ENCODE data around the gene ZRANB3.
"Not testable (repeated sequence)": the region's sequence is repeated elsewhere in the genome, so short reads cannot be mapped to it uniquely, and the experiment has no call there.

Gene ZRANB3

GRCh38 chr2:135169900-135170753, 360.9 kb downstream of the ZRANB3 start:
- DNase-seq: no peak

- no peak for DNase-seq
Measured at GRCh38 chr2:135168204-135168856, 362.7 kb downstream of the ZRANB3 start.

- no peak for DNase-seq
Measured at GRCh38 chr2:135167273-135167672, 363.7 kb downstream of the ZRANB3 start.

- DNase-seq: no peak
Measured at GRCh38 chr2:135164431-135164830, 366.6 kb downstream of the ZRANB3 start.

- DNase-seq: no peak
Measured at GRCh38 chr2:135163901-135164300, 367.1 kb downstream of the ZRANB3 start.

- DNase-seq: no peak
Measured at GRCh38 chr2:135163306-135163705, 367.7 kb downstream of the ZRANB3 start.

- no peak for DNase-seq
Measured at GRCh38 chr2:135162786-135163185, 368.2 kb downstream of the ZRANB3 start.

- DNase-seq: no peak
Measured at GRCh38 chr2:135162377-135162776, 368.6 kb downstream of the ZRANB3 start.

- no peak for DNase-seq
Measured at GRCh38 chr2:135159191-135159590, 371.8 kb downstream of the ZRANB3 start.

- no peak for DNase-seq
Measured at GRCh38 chr2:135157856-135158255, 373.2 kb downstream of the ZRANB3 start.

- no peak for DNase-seq
Measured at GRCh38 chr2:135154962-135155361, 376.1 kb downstream of the ZRANB3 start.

GRCh38 chr2:135152361-135152760, 378.7 kb downstream of the ZRANB3 start:
- no peak for DNase-seq

- DNase-seq: no peak
Measured at GRCh38 chr2:135151615-135152014, 379.4 kb downstream of the ZRANB3 start.

GRCh38 chr2:135150725-135151124, 380.3 kb downstream of the ZRANB3 start:
- no peak for DNase-seq

- no peak for DNase-seq
Measured at GRCh38 chr2:135149251-135149650, 381.8 kb downstream of the ZRANB3 start.

GRCh38 chr2:135144343-135144742, 386.7 kb downstream of the ZRANB3 start:
- DNase-seq: no peak

GRCh38 chr2:135142323-135142722, 388.7 kb downstream of the ZRANB3 start:
- DNase-seq: no peak

- DNase-seq: no peak
Measured at GRCh38 chr2:135140606-135141005, 390.4 kb downstream of the ZRANB3 start.

GRCh38 chr2:135132314-135132713, 398.7 kb downstream of the ZRANB3 start:
- DNase-seq: no peak

- DNase-seq: no peak
Measured at GRCh38 chr2:135130751-135131150, 400.3 kb downstream of the ZRANB3 start.

GRCh38 chr2:135125940-135126339, 405.1 kb downstream of the ZRANB3 start:
- no peak for DNase-seq

GRCh38 chr2:135124924-135125886, 405.8 kb downstream of the ZRANB3 start:
- DNase-seq: no peak

GRCh38 chr2:135121658-135122039, 409.4 kb downstream of the ZRANB3 start:
- not testable (repeated sequence) for DNase-seq

Data from stimulated activated CD8-positive, alpha-beta memory T cell treated with anti-CD3 and anti-CD28 coated beads, Interleukin-4, amount 100 ng/mL, for 48 hours (primary cell).